GM23338 (cell line): Measurements from ENCODE around the gene NUP42. TPM values are rescaled to one million over a fixed set of nuclear protein-coding genes. Genes with fewer than 3 reads are reported as not detected.

Experiments used
- ATAC-seq: fragments of 200-7000 bp; cut with Tn5 transposase; 3 replicates; pipeline ENCODE4 v1.9.1; 2020
- DNase-seq: peaks from one replicate; pipeline ENCODE4 v3.0.0-alpha.2; 2015; ENCODE audit warnings: low spot score
- H2AFZ ChIP-seq: fragments of 200-600 bp; sonication (generic); 2 replicates; pipeline ENCODE4 v1.8.0; 2016; ENCODE audit warnings: antibody characterized with exemption, mild to moderate bottlenecking, moderate library complexity
- H3F3A ChIP-seq: fragments of 200-600 bp; sonication (generic); replicated peaks from 2 replicates; pipeline ENCODE4 v1.8.0; 2017; ENCODE audit warnings: antibody characterized with exemption, mixed run types, low read depth
- H3K27ac ChIP-seq: fragments of 200-600 bp; sonication (generic); 2 replicates; pipeline ENCODE4 v1.6.1; 2016; ENCODE audit warnings: low read depth
- H3K27me3 ChIP-seq: fragments of 200-600 bp; sonication (generic); 2 replicates; pipeline ENCODE4 v1.8.0; 2016; ENCODE audit warnings: mild to moderate bottlenecking, mixed run types, moderate library complexity; ENCODE audit not compliant: insufficient read depth
- H3K36me3 ChIP-seq: fragments of 200-600 bp; sonication (generic); 2 replicates; pipeline ENCODE4 v1.8.0; 2016; ENCODE audit warnings: mild to moderate bottlenecking; ENCODE audit not compliant: insufficient read depth
- H3K4me1 ChIP-seq: fragments of 200-600 bp; sonication (generic); 2 replicates; pipeline ENCODE4 v1.8.0; 2016; ENCODE audit warnings: mild to moderate bottlenecking, moderate library complexity; ENCODE audit not compliant: insufficient read depth
- H3K4me2 ChIP-seq: fragments of 200-600 bp; sonication (generic); 2 replicates; pipeline ENCODE4 v1.7.1; 2017; ENCODE audit warnings: mixed run types
- H3K4me3 ChIP-seq: fragments of 200-600 bp; sonication (generic); 2 replicates; pipeline ENCODE4 v1.6.1; 2016; ENCODE audit warnings: mixed run types
- H3K79me2 ChIP-seq: fragments of 200-600 bp; sonication (generic); replicated peaks from 2 replicates; pipeline ENCODE4 v1.8.0; 2017; ENCODE audit warnings: mild to moderate bottlenecking; ENCODE audit not compliant: insufficient read depth
- H3K9me2 ChIP-seq: fragments of 200-600 bp; sonication (generic); 2 replicates; pipeline ENCODE4 v1.8.0; 2017; ENCODE audit not compliant: insufficient read depth
- H4K20me1 ChIP-seq: fragments of 200-600 bp; sonication (generic); replicated peaks from 2 replicates; pipeline ENCODE4 v1.8.0; 2017; ENCODE audit warnings: mild to moderate bottlenecking; ENCODE audit not compliant: insufficient read depth
- H3K27ac Mint-ChIP-seq: 2 replicates; pipeline ENCODE4 v1.8.0; 2020; ENCODE audit warnings: inconsistent platforms, mild to moderate bottlenecking, moderate library complexity, mixed read lengths
- H3K27me3 Mint-ChIP-seq: 3 replicates; pipeline ENCODE4 v1.8.0; 2022; ENCODE audit warnings: low read depth, mild to moderate bottlenecking, moderate library complexity, mixed read lengths, inconsistent platforms; ENCODE audit not compliant: insufficient read depth, poor library complexity
- H3K36me3 Mint-ChIP-seq: 3 replicates; pipeline ENCODE4 v1.8.0; 2021; ENCODE audit warnings: low read depth, mild to moderate bottlenecking, inconsistent platforms, moderate library complexity, mixed read lengths
- H3K4me1 Mint-ChIP-seq: 3 replicates; pipeline ENCODE4 v1.8.0; 2020; ENCODE audit warnings: mild to moderate bottlenecking, inconsistent platforms, mixed read lengths
- H3K4me3 Mint-ChIP-seq: 3 replicates; pipeline ENCODE4 v1.8.0; 2021; ENCODE audit warnings: moderate library complexity, mild to moderate bottlenecking, inconsistent platforms, mixed read lengths
- H3K9me3 Mint-ChIP-seq: 3 replicates; pipeline ENCODE4 v1.8.0; 2020; ENCODE audit warnings: moderate library complexity, mild to moderate bottlenecking, inconsistent platforms, mixed read lengths
- CREB1 ChIP-seq: fragments of 250-450 bp; sonication (Bioruptor Pico); IDR thresholded peaks from 2 replicates; pipeline ENCODE4 v1.5.0; 2020; ENCODE audit warnings: low read depth, mild to moderate bottlenecking, moderate library complexity
- CTCF ChIP-seq, 2 experiments: fragments of 200-600 bp in 1 of 2; sonication (generic) in 1 of 2; conservative IDR thresholded peaks; 2 replicates each; pipeline versions ENCODE4 v1.5.1 to v1.6.1; 2016 to 2017; ENCODE audit warnings: antibody characterized with exemption in 2 of 2, low read depth in 2 of 2, mild to moderate bottlenecking in 2 of 2, moderate library complexity in 1 of 2
- EZH2 ChIP-seq: fragments of 200-600 bp; sonication (generic); IDR thresholded peaks from one replicate; pipeline ENCODE4 v1.8.0; 2017; ENCODE audit warnings: antibody characterized with exemption, mild to moderate bottlenecking, low read depth; ENCODE audit not compliant: unreplicated experiment
- EZH2phosphoT487 ChIP-seq: fragments of 200-600 bp; sonication (generic); IDR thresholded peaks from one replicate; pipeline ENCODE4 v1.8.1; 2018; ENCODE audit warnings: antibody characterized with exemption; ENCODE audit not compliant: unreplicated experiment
- JUNB ChIP-seq: IDR thresholded peaks from one replicate; pipeline ENCODE4 v1.6.1; 2016; ENCODE audit warnings: antibody characterized with exemption; ENCODE audit not compliant: unreplicated experiment
- POLR2AphosphoS5 ChIP-seq: IDR thresholded peaks from 2 replicates; pipeline ENCODE4 v1.6.1; 2016; ENCODE audit warnings: antibody characterized with exemption, low read depth
- ZNF114 ChIP-seq: fragments of 250-450 bp; sonication (Bioruptor Pico); IDR thresholded peaks from 2 replicates; pipeline ENCODE4 v1.5.0; 2020; ENCODE audit warnings: mild to moderate bottlenecking, moderate library complexity
- ZNF331 ChIP-seq: fragments of 250-450 bp; sonication (Bioruptor Pico); IDR thresholded peaks from 2 replicates; pipeline ENCODE4 v1.5.0; 2020; ENCODE audit warnings: low read depth, mild to moderate bottlenecking, moderate library complexity
- ZNF462 ChIP-seq: fragments of 250-450 bp; sonication (Bioruptor Pico); IDR thresholded peaks from 2 replicates; pipeline ENCODE4 v1.5.0; 2020; ENCODE audit warnings: mild to moderate bottlenecking, moderate library complexity
- polyA plus RNA-seq: library from polyadenylated mRNA; unstranded; fragments of >200 nt; fragmentation: Nextera tagmentation; extraction: Ambion mirVana; gene quantifications from 2 replicates; pipeline ENCODE4 v1.2.1, GENCODE V29; 2016
- total RNA-seq: library from RNA; depleted of rRNA; stranded (reverse); fragments of >200 nt; shearing (Covaris generic); gene quantifications from 2 replicates; pipeline ENCODE4 v1.2.3, GENCODE V29; 2014
- TF ChIP-seq, protein P1 (sequence below): IDR thresholded peaks from 2 replicates; pipeline ENCODE4 v1.6.1; 2016; ENCODE audit warnings: antibody characterized with exemption
- TF ChIP-seq, protein P2 (sequence below): IDR thresholded peaks from one replicate; pipeline ENCODE4 v1.6.1; 2018; ENCODE audit warnings: antibody characterized with exemption; ENCODE audit not compliant: unreplicated experiment

NUP42 gene
- total and polyA plus RNA-seq, 2 experiments from 2014 or later: 39.1 to 42.7 TPM

- TF ChIP-seq ZNF462 (CRISPR knock-in tag) (no peak), CREB1 (CRISPR knock-in tag) (no peak)
Observed at GRCh38 chr7:23213755-23214154, 31.9 kb downstream of the NUP42 start (continued).

GRCh38 chr7:23214423-23214822, 32.6 kb downstream of the NUP42 start:
- no peaks in the 10 kb centered on the region for H3K36me3 Mint-ChIP-seq
- no peak for TF ChIP-seq EZH2phosphoT487
- no peak for TF ChIP-seq EZH2
- TF ChIP-seq, protein P1, sequence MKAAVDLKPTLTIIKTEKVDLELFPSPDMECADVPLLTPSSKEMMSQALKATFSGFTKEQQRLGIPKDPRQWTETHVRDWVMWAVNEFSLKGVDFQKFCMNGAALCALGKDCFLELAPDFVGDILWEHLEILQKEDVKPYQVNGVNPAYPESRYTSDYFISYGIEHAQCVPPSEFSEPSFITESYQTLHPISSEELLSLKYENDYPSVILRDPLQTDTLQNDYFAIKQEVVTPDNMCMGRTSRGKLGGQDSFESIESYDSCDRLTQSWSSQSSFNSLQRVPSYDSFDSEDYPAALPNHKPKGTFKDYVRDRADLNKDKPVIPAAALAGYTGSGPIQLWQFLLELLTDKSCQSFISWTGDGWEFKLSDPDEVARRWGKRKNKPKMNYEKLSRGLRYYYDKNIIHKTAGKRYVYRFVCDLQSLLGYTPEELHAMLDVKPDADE: no peak
- TF ChIP-seq ZNF114: no peak
- no peak for TF ChIP-seq POLR2AphosphoS5
- no peak for TF ChIP-seq CREB1 (CRISPR knock-in tag)
- TF ChIP-seq, protein P2, sequence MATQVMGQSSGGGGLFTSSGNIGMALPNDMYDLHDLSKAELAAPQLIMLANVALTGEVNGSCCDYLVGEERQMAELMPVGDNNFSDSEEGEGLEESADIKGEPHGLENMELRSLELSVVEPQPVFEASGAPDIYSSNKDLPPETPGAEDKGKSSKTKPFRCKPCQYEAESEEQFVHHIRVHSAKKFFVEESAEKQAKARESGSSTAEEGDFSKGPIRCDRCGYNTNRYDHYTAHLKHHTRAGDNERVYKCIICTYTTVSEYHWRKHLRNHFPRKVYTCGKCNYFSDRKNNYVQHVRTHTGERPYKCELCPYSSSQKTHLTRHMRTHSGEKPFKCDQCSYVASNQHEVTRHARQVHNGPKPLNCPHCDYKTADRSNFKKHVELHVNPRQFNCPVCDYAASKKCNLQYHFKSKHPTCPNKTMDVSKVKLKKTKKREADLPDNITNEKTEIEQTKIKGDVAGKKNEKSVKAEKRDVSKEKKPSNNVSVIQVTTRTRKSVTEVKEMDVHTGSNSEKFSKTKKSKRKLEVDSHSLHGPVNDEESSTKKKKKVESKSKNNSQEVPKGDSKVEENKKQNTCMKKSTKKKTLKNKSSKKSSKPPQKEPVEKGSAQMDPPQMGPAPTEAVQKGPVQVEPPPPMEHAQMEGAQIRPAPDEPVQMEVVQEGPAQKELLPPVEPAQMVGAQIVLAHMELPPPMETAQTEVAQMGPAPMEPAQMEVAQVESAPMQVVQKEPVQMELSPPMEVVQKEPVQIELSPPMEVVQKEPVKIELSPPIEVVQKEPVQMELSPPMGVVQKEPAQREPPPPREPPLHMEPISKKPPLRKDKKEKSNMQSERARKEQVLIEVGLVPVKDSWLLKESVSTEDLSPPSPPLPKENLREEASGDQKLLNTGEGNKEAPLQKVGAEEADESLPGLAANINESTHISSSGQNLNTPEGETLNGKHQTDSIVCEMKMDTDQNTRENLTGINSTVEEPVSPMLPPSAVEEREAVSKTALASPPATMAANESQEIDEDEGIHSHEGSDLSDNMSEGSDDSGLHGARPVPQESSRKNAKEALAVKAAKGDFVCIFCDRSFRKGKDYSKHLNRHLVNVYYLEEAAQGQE: no peak
- no peak for TF ChIP-seq CTCF (conservative IDR thresholded peaks at IDR 0.05; ENCODE audit: low read depth in 2 of 2)
- no peak for TF ChIP-seq ZNF331 (CRISPR knock-in tag)
- TF ChIP-seq JUNB: no peak

More at GRCh38 chr7:23214423-23214822, 32.6 kb downstream of the NUP42 start:
- ATAC-seq (no peak), DNase-seq (no peak)
- Mint-ChIP-seq H3K4me3 (no peak overlapping the region), H3K9me3 (no peaks in the 10 kb centered on the region), H3K27ac (no peak overlapping the region), H3K27me3 (peaks cover 5% of the 10 kb centered on the region), H3K4me1 (peaks cover 13% of the 10 kb centered on the region; the same call in 2 of the 3 replicates)
- H3K4me3 ChIP-seq: no peak overlapping the region
- 0 out of 2 replicates have a peak, but pooled peaks cover 4% of the 10 kb centered on the region for H3K9me2 ChIP-seq
- no peaks in the 10 kb centered on the region for H4K20me1 ChIP-seq
- no peaks in the 10 kb centered on the region for H3F3A ChIP-seq
- peaks cover 8% of the 10 kb centered on the region; the same call in 1 of the 2 replicates for H3K4me1 ChIP-seq
- no peaks in the 10 kb centered on the region for H3K36me3 ChIP-seq
- no peaks in the 10 kb centered on the region for H3K79me2 ChIP-seq
- H3K27ac ChIP-seq: no peak overlapping the region
- H2AFZ ChIP-seq: peak overlapping the region; percentile 11; the same call in 1 of the 2 replicates
- H3K27me3 ChIP-seq: no peaks in the 10 kb centered on the region
- H3K4me2 ChIP-seq: no peak overlapping the region
